Measurements from ENCODE around the gene NKX1-1.

The NKX1-1 gene

DNA sequence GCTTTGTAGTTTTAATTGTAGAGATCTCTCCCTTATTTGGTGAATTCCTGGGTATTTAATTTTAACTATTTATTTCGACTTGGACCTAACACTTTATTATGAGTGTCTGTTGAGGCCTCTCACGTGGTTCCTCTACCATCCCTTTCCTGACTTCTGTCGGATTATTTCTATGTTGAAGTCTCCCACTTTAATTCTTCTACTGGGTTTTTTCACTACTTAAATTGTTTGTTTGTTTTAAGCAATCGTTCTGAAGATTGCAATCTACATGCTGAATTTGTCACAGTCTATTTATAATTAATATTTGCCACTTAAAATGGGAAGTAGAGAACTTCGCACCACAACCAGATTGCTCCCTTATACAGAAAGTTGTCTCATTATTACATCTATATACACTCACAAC is 20.8 kb upstream of the NKX1-1 start:
- DNase-seq (ENCODE audit: low read depth) = no peak
- TF ChIP-seq, protein P1, sequence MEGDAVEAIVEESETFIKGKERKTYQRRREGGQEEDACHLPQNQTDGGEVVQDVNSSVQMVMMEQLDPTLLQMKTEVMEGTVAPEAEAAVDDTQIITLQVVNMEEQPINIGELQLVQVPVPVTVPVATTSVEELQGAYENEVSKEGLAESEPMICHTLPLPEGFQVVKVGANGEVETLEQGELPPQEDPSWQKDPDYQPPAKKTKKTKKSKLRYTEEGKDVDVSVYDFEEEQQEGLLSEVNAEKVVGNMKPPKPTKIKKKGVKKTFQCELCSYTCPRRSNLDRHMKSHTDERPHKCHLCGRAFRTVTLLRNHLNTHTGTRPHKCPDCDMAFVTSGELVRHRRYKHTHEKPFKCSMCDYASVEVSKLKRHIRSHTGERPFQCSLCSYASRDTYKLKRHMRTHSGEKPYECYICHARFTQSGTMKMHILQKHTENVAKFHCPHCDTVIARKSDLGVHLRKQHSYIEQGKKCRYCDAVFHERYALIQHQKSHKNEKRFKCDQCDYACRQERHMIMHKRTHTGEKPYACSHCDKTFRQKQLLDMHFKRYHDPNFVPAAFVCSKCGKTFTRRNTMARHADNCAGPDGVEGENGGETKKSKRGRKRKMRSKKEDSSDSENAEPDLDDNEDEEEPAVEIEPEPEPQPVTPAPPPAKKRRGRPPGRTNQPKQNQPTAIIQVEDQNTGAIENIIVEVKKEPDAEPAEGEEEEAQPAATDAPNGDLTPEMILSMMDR (IDR thresholded peaks at IDR 0.05; ENCODE audit: low read length, missing control alignments) = no peak
- no peak overlapping the region for H3K4me3 ChIP-seq (replicated peaks; ENCODE audit: low read depth, low read length)

DNA sequence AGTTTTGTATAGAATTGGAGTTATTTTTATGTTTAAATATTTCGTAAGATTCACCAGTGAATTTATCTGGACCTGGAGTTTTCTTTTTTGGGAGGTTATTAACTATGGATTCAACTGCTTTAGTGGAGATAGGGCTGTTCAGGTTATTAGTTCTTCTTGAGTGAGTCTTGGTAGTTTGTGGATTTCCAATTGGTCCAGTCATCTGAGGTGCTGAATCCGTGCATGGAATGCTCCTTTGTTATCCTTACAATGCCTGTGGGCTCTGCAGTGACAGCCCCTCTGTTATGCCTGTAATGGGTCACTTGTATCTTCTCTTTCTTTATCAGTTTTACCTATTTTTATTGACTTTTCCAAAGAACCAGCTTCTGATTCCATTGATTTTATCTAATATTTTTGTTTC is 15.4 kb upstream of the NKX1-1 start:
- TF ChIP-seq, protein P1 (IDR thresholded peaks at IDR 0.05; ENCODE audit: low read length, missing control alignments) = no peak
- DNase-seq (ENCODE audit: low read depth) = no peak
- H3K4me3 ChIP-seq (replicated peaks; ENCODE audit: low read depth, low read length) = no peak overlapping the region

DNA sequence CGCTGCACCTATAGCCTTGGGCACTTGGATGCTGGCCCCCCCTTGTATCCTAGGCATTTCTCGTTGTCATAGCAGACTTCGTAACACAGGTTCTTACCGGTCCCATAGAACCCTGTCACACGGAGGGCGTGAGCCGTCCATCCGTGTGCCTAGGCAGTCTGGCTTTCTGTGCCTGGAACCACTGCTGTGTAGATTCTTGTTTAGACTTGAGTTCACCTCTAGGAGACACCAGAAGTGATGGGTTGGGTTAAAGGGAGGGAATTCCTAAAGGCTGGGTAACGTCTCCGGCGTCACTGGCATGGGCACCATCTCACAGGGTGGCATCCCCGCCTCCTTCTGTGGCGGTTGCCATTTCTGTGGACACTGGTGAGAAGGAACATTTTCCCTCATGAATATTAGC is 13.5 kb upstream of the NKX1-1 start:
- no peak for DNase-seq (ENCODE audit: low read depth)
- no peak overlapping the region for H3K4me3 ChIP-seq (replicated peaks; ENCODE audit: low read depth, low read length)
- TF ChIP-seq, protein P1 (IDR thresholded peaks at IDR 0.05; ENCODE audit: low read length, missing control alignments) = no peak

DNA sequence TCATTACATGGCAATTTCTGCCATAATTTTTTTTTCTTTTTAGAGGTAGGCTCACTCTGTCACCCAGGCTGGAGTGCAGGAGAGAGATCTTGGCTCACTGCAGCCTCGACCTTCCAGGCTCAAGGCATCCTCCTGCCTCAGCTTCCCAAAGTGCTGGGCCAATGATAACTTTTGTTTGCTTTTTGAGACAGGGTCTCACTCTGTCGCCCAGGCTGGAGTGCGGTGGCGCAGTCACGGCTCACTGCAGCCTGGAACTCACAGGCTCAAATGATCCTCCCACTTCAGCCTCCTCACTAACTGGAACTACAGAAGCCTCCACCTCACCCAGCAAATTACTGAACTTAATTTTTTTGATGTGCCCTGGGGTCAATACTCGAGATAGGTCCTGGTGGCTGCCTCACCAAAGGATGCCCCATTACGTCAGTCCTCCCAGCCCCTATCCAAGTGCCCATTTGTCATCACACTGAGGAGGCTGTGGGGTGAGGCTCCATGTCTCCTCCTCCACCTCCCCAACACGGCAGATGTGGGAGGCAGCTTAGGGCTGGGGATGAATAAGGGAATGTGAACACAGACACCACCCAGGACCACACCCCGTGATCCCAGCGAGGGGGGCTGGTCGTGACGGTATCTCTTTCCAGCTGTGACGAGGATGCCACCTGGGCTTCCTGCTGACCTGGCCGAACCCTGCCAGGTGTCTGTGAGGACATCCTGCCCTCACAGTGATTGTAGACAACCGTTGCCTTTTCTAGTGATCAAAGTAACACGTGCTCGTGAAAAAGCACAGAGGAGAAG is 12.4 kb upstream of the NKX1-1 start:
- DNase-seq (ENCODE audit: low read depth) = no peak
- TF ChIP-seq, protein P1 (IDR thresholded peaks at IDR 0.05; ENCODE audit: low read length, missing control alignments) = no peak
- no peak overlapping the region for H3K4me3 ChIP-seq (replicated peaks; ENCODE audit: low read depth, low read length)

DNA sequence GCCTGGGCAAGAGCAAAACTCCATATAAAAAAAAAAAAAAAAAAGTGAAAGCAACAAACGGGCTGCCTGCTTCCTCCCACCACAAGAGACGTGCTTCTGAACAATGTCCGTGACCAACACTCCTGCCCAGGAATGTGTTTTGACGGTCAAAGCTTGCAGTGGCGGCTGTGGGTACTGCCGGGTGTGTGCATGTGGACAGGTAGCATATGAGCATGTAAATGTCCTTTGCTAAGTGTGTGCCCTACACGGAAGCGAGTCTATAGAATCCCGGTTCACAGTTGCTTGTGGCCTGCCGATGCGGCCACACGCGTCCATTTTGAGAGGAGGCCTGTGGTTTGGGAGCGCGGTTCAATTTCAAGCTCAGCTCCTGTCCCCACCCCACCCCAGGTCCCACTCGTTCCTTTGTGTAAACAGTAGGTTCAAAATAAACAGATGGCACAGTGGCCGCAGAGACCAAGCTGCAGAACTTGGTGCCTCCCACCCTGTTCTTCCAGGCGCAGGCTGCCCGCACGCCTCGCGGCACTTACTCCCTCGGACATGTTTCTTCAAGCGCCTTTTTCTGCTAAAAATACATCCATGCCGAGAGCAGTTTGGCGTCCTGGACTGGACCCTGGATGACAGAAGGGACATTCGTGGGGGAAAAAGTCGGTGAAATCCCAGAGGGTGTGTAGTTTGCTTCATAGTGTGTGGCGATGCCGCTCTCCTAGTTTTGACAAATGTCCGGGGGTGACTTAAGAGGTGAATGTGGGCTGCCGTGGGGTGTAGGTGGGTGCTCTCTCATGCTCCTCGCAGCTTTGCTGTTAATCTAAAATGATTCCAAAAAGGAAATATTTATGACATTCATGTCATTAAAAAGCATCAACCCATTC is 11.5 kb upstream of the NKX1-1 start:
- DNase-seq (ENCODE audit: low read depth) = no peak
- H3K4me3 ChIP-seq (replicated peaks; ENCODE audit: low read depth, low read length) = no peak overlapping the region
- TF ChIP-seq, protein P1 (IDR thresholded peaks at IDR 0.05; ENCODE audit: low read length, missing control alignments) = no peak

DNA sequence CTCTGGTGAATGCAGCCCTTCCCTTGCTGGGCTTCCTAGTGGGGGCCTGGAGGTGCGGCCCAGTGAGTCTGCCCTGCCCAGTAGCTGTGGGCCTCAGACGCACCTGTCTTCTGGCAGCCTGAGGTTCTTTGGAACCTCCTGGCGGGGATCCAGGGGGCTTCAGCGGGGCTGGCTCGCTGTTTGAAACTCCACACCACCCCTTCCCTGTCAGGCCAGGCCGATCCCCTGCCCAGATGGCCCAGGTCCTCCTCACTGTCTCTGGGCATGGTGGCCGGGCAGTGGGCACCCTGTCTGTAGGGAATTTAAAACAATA is 10.7 kb upstream of the NKX1-1 start:
- H3K4me3 ChIP-seq (replicated peaks; ENCODE audit: low read depth, low read length) = no peak overlapping the region
- TF ChIP-seq, protein P1 (IDR thresholded peaks at IDR 0.05; ENCODE audit: low read length, missing control alignments) = no peak
- no peak for DNase-seq (ENCODE audit: low read depth)
